Suprapubic skin (tissue), 3 donors: ENCODE results near the gene TPCN2.

Experiments used
- POLR2A ChIP-seq, 2 donors: fragments of 450-650 bp; IDR thresholded peaks; one replicate each; pipeline ENCODE4 v1.6.1; 2017; ENCODE audit warnings: antibody characterized with exemption in 2 of 2, mild to moderate bottlenecking in 2 of 2, moderate library complexity in 2 of 2
- TF ChIP-seq, protein P1 (sequence below), 2 donors: fragments of 200-600 bp in 1 of 2; fragments of 450-650 bp in 1 of 2; sonication (generic) in 1 of 2; IDR thresholded peaks; one replicate each; pipeline ENCODE4 v1.5.1; 2016 to 2019; ENCODE audit warnings: antibody characterized with exemption in 2 of 2, mild to moderate bottlenecking in 1 of 2, moderate library complexity in 1 of 2

DNA sequence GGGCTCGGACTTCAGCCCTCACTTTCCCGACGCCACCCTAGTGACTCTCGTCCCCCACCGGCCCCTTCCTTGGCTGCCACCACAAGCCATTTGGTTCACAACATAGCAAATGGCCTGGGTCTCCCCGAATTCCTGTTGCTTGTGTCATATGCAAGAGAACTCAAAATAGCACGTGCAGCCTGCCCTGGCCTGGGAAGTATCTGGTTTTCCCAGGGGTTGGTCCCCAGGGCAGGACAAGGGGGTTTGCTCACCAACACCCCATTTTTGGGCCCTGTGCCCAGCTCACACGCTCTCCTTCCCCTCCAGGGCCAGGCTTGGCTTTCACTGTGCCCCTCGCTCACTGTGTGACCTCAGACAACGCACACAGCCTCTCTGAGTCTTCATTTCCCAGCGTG is 12.8 kb upstream of the TPCN2 start:
- TF ChIP-seq, protein P1, sequence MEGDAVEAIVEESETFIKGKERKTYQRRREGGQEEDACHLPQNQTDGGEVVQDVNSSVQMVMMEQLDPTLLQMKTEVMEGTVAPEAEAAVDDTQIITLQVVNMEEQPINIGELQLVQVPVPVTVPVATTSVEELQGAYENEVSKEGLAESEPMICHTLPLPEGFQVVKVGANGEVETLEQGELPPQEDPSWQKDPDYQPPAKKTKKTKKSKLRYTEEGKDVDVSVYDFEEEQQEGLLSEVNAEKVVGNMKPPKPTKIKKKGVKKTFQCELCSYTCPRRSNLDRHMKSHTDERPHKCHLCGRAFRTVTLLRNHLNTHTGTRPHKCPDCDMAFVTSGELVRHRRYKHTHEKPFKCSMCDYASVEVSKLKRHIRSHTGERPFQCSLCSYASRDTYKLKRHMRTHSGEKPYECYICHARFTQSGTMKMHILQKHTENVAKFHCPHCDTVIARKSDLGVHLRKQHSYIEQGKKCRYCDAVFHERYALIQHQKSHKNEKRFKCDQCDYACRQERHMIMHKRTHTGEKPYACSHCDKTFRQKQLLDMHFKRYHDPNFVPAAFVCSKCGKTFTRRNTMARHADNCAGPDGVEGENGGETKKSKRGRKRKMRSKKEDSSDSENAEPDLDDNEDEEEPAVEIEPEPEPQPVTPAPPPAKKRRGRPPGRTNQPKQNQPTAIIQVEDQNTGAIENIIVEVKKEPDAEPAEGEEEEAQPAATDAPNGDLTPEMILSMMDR (IDR thresholded peaks at IDR 0.05), result no peak
- TF ChIP-seq POLR2A (IDR thresholded peaks at IDR 0.05), result no peak
